Kidney glomerular epithelial cell (primary cell): ENCODE data around the gene PRKCG.
"Not testable (repeated sequence)": the region's sequence is repeated elsewhere in the genome, so short reads cannot be mapped to it uniquely, and the experiment has no call there.

Source experiments
- DNase-seq: peaks from one replicate; lab custom pipeline; 2025; lab: John Stamatoyannopoulos, UW

Gene PRKCG

GRCh38 chr19:53881482-53882390 is at the start of gene PRKCG:
Gene PRKCG (plus strand): TSS chr19:53882197. CDS start chr19:53882495, 298 bp downstream.
- DNase-seq: no peak

DNA sequence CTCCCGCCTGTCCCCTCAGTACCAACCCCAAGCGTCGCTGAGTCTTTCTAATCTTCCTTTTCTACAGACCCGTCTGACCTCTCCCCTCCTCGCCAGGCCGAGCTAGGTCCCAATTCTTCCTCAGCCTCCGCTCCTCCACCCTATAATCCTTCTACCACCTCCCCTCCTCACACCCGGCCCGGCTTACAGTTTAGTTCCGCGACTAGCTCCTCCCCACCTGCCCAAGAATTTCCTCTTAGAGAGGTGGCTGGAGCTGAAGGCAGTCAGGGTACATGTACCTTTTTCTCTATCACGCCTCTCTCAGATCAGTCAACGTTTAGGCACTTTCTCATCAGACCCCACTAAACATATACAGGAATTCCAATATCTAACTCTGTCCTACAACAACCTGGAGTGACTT is 49.1 kb upstream of the PRKCG start:
- not testable (repeated sequence) for DNase-seq

- not testable (repeated sequence) for DNase-seq
Measured at GRCh38 chr19:53838446-53838845, 43.6 kb upstream of the PRKCG start.

DNA sequence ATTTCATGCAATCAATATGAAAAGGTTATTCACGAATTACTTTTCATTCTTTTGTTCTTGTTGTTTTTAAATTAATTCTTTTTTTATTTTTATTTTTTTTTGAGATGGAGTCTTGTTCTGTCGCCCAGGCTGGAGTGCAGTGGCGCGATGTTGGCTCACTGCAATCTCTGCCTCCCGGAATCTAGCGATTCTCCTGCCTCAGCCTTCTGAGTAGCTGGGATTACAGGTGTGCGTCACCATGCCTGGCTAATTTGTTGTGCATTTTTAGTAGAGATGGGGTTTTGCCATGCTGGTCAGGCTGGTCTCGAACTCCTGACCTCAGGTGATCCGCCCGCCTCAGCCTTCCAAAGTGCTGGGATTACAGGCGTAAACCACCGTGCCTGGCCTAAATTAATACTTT is 41.8 kb upstream of the PRKCG start:
- DNase-seq: not testable (repeated sequence)

DNA sequence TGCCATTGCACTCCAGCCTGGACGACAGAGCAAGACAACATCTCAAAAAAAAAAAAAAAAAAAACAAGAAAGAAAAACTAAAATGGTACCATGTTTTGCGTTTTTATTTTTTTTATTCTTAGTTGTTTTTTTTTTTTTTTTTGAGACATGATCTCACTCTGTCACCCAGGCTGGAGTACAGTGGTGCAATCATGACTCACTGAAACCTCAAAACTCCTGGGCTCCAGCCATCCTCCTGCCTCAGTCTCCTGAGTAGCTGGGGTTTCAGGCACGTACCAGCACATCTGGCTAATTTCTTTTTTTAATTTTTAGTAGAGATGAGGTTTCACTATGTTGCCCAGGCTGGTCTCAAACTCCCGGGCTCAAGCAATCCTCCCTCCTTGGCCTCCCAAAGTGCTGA is 41.1 kb upstream of the PRKCG start:
- DNase-seq: peak; percentile 47

DNA sequence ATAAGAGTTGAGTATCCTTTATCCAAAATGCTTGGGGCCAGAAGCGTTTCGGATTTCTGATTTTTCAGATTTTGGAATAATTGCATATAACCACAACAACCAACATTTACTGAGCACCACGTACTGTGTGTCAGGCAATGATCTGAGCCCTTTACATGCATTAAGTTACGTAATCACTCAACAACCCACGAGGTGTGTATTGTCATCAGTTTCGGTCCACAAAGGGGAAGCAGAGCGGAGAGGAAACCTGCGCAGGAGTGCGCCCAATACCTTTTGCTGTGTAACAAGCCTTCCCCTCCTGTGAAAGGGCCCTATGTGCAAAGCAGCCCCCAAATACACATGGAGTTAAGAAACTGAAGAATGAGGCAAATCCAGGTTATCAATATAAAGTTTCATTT is 37.1 kb upstream of the PRKCG start:
- DNase-seq: no peak

GRCh38 chr19:53847555-53847954 is 34.4 kb upstream of the PRKCG start:
- DNase-seq: no peak

DNA sequence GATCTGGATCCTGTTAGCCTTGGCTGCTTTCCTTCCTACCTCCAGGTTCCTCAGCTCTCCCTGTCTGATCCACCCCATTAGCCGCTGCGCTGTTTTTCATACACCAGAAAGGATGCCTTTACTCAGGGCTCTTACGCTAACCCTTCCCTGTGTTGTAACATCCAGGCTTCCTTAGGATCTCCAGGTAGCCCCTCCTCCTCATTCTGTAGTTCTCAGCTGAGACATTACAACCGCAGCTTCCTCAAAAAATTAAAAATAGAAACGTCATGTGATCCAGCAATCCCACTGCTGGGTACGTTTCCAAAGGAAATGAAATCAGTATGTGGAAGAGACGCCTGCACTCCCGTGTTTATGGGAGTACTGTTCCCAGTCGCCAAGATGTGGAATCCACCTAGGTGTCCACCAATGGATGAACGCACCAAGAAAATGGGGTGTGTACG is 32.7 kb upstream of the PRKCG start:
- no peak for DNase-seq

GRCh38 chr19:53853707-53854106 is 28.3 kb upstream of the PRKCG start:
- no peak for DNase-seq

DNA sequence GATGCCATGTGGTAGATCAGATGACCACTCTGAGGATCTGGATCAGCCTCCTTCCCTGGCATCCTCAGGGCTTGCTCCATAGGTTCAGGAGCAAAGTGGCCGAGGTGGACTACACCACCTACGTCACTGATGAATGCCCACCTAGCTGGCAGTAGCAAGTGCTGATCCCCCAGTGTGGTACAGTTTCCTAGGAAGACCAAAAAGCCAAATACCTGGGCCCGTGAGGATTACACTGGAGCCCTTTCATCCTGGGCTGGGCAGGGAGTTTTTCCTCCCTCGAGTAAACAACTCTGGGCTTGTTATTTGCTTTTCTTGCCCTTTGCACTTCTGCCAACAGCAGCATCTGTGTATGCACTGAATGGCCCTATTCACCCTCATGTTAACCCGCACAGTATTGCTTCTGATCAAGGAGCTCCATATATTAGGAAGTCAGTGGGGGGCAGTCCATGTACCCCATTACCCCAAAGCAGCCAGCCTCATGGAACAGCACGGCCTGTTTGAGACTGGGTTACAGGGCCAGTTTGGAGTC is 17.6 kb upstream of the PRKCG start:
- no peak for DNase-seq

DNA sequence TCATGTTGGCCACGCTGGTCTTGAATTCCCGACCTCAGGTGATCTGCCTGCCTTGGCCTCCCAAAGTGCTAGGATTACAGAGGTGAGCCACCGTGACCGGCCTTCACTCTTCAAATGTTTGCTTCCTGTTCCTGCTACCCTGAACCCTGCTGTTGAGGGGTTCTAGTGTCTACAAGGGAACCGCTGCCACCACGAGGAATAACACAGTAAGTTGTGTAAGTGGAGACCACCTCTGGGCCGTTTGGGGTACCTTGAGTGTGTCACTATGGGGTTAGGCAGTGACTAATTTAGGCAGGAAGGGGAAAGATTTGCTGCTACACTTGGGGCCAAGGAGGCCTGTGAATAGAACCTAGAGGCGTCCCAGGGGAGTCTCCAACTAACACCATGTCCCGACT is 16.5 kb upstream of the PRKCG start:
- no peak for DNase-seq

DNA sequence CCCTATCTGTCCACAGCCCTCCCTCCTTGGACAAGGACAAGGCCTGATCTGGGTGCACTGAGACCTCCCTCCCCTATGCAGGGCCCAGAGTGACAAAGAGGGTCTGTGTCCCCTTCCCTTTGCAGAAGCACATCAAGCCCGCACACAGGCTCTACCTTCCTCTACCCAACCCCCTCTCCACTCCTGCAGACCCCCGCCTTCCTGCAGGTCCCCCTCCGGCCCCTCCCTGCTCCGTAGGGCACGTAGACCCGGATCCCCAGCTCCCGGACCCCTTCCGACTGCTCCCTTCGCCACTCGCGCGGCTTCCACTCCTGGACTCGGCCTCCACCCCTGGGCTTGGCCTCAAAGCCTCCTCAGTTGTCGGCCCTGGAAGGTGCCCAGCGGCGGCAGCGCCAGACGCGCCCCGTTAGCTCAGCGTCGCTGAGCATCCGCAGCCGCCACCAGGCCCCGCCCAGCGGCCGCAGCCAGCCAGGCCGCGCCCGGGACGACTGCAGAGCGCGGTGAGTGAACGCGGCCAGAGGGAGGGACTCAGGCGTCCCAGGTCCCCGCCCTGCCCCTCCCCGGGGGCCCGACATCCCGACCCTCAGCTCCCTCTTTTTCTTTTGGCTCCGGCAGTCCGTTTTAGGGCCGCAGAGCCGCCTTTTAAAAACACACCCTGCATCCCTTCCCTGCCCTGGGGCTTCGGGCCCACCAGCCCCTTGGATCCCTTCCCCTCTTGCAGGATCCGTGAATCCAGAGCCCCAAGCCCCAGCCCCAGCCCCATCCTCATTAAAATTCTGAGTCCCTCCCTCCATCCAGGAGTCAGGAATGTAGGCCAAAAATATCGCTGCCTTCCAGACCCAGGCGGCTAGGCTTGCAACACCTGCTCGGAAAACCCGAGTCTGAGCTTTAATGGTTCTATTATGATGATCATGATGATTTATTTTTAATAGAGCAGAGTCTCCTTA is 15.8 kb upstream of the PRKCG start:
- DNase-seq: peak; percentile 26

GRCh38 chr19:53866865-53867224 is 15.2 kb upstream of the PRKCG start:
- DNase-seq: no peak

- peak; percentile 100 for DNase-seq
Measured at GRCh38 chr19:53867225-53868090, 14.5 kb upstream of the PRKCG start, which contains the start of gene MYADM. Gene MYADM (plus strand): TSS chr19:53867883. CDS start chr19:53873530, 5,647 bp downstream.

DNA sequence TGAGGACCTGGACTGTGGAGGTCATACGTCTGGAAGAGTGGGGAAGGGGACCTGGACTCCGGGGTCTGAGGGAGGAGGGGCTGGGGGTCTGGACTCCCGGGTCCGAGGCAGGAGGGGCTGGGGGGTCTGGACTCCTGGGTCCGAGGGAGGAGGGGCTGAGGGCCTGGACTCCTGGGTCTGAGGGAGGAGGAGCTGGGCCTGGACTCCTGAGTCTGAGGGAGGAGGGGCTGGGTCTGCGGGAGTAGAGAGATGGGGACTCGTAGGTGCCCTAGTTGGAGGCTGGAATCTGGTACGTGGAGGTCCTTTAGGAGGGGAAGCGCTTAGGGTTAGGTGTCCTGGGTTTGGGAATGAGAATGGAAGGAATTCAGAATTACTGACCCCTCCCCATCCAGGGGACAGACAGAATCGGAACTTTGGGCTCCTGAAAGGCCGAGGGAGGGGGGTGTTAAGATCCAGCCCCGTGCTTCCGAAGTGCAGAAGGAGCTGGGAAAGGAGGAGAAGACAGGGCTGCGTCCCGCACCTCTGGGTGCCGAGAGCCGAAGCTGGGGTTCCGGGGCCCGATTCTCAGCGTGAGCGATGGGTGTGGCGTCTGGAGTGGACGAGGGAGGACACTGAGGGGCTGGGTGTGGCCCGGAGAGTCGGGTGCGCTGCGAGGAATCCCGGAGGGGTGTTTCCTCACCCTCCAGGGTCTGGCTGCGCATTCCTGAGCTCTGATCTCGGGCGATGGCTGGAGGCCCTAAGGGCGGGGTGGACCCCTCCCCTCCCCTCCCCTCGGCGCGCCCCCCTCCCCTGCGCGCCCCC is 13.7 kb upstream of the PRKCG start:
- DNase-seq: peak; percentile 20

GRCh38 chr19:53868892-53869804 is 12.8 kb upstream of the PRKCG start:
- DNase-seq: peak; percentile 75

DNA sequence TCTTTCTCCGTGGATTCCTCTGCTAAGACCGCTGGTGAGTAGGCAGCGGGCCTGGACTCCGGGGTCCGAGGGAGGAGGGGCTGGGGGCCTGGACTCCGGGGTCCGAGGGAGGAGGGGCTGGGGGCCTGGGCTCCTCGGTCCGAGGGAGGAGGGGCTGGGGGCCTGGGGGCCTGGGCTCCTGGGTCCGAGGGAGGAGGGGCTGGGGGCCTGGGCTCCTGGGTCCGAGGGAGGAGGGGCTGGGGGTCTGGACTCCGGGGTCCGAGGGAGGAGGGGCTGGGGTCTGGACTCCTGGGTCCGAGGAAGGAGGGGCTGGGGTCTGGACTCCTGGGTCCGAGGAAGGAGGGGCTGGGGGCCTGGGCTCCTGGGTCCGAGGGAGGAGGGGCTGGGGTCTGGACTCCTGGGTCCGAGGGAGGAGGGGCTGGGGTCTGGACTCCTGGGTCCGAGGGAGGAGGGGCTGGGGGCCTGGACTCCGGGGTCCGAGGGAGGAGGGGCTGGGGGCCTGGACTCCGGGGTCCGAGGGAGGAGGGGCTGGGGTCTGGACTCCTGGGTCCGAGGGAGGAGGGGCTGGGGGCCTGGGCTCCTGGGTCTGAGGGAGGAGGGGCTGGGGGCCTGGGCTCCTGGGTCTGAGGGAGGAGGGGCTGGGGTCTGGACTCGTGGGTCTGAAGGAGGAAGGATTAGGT is 12.1 kb upstream of the PRKCG start:
- not testable (repeated sequence) for DNase-seq

GRCh38 chr19:53870485-53870844 is 11.5 kb upstream of the PRKCG start:
- DNase-seq: no peak

GRCh38 chr19:53871454-53871853 is 10.5 kb upstream of the PRKCG start:
- no peak for DNase-seq
